SU-DHL-6 (cell line): ENCODE results near the gene PTPRCAP.
A peak's percentile ranks its signal among the peaks of the same experiment; 100 is the strongest.
"Not testable (repeated sequence)": the region's sequence is repeated elsewhere in the genome, so short reads cannot be mapped to it uniquely, and the experiment has no call there.

Experiments
- H2AFZ ChIP-seq: fragments of 200-600 bp; sonication (generic); 2 replicates; pipeline ENCODE4 v1.6.1; 2014; ENCODE audit warnings: low read depth, mild to moderate bottlenecking, moderate library complexity, mixed read lengths, antibody characterized with exemption, low read length; ENCODE audit not compliant: severe bottlenecking
- H3F3A ChIP-seq: fragments of 200-600 bp; shearing (Covaris generic); 2 replicates; pipeline ENCODE4 v1.6.0; 2016; ENCODE audit warnings: antibody characterized with exemption, mild to moderate bottlenecking; ENCODE audit not compliant: insufficient read depth
- H3K27ac ChIP-seq: fragments of 200-600 bp; sonication (generic); 2 replicates; pipeline ENCODE4 v1.5.1; 2016; ENCODE audit warnings: low read depth, mild to moderate bottlenecking, low read length, moderate library complexity, mixed read lengths
- H3K27me3 ChIP-seq: fragments of 200-600 bp; sonication (generic), shearing (Covaris generic); 2 replicates; pipeline ENCODE4 v1.6.0; 2014; ENCODE audit warnings: mild to moderate bottlenecking, low read length
- H3K36me3 ChIP-seq: fragments of 200-600 bp; sonication (generic); 2 replicates; pipeline ENCODE4 v1.6.1; 2014; ENCODE audit warnings: mild to moderate bottlenecking, low read length, mixed read lengths
- H3K4me2 ChIP-seq: fragments of 300-600, 200-600 bp; shearing (Covaris generic), sonication (generic); 2 replicates; pipeline ENCODE4 v1.6.0; 2014; ENCODE audit warnings: low read length, low read depth, mild to moderate bottlenecking; ENCODE audit not compliant: poor library complexity, severe bottlenecking
- H3K4me3 ChIP-seq: fragments of 200-600 bp; sonication (generic); 2 replicates; pipeline ENCODE4 v1.5.1; 2014; ENCODE audit warnings: antibody characterized with exemption, low read length, mild to moderate bottlenecking, mixed read lengths; ENCODE audit not compliant: insufficient read depth, poor library complexity, severe bottlenecking
- H3K79me2 ChIP-seq: fragments of 200-600 bp; sonication (generic); 2 replicates; pipeline ENCODE4 v1.6.1; 2014; ENCODE audit warnings: mild to moderate bottlenecking, low read length, moderate library complexity; ENCODE audit not compliant: insufficient read depth
- H3K9ac ChIP-seq: fragments of 200-600 bp; sonication (generic); 2 replicates; pipeline ENCODE4 v1.7.0; 2014; ENCODE audit warnings: mild to moderate bottlenecking, low read length
- H3K9me2 ChIP-seq: fragments of 200-600 bp; sonication (generic); replicated peaks from 2 replicates; pipeline ENCODE4 v1.6.1; 2014; ENCODE audit warnings: low read length; ENCODE audit not compliant: insufficient read depth
- H3K9me3 ChIP-seq: fragments of 200-600 bp; sonication (generic); 2 replicates; pipeline ENCODE4 v1.6.1; 2014; ENCODE audit warnings: low read length, mixed read lengths; ENCODE audit not compliant: insufficient read depth
- H4K20me1 ChIP-seq: fragments of 200-600 bp; sonication (generic); 2 replicates; pipeline ENCODE4 v1.6.1; 2014; ENCODE audit warnings: low read depth, mild to moderate bottlenecking, antibody characterized with exemption, low read length, moderate library complexity, mixed read lengths
- EZH2phosphoT487 ChIP-seq: fragments of 200-600 bp; sonication (generic), shearing (Covaris generic); conservative IDR thresholded peaks from 2 replicates; pipeline ENCODE4 v1.6.1; 2018; ENCODE audit warnings: mild to moderate bottlenecking, antibody characterized with exemption, low read length, moderate library complexity, mixed read lengths
- TF ChIP-seq, protein P1 (sequence below): fragments of 200-600 bp; sonication (generic); IDR thresholded peaks from one replicate; pipeline ENCODE4 v1.5.1; 2017; ENCODE audit warnings: antibody characterized with exemption, mild to moderate bottlenecking, low read length, moderate library complexity; ENCODE audit not compliant: insufficient read depth, poor library complexity, severe bottlenecking

The PTPRCAP gene

GRCh38 chr11:67405688-67406339 lies 31.7 kb downstream of the PTPRCAP start:
- H3K4me2 ChIP-seq = peak overlapping the region; percentile 83
- H4K20me1 ChIP-seq = no peaks in the 10 kb centered on the region
- no peak overlapping the region for H2AFZ ChIP-seq
- TF ChIP-seq EZH2phosphoT487 = no peak
- TF ChIP-seq, protein P1, sequence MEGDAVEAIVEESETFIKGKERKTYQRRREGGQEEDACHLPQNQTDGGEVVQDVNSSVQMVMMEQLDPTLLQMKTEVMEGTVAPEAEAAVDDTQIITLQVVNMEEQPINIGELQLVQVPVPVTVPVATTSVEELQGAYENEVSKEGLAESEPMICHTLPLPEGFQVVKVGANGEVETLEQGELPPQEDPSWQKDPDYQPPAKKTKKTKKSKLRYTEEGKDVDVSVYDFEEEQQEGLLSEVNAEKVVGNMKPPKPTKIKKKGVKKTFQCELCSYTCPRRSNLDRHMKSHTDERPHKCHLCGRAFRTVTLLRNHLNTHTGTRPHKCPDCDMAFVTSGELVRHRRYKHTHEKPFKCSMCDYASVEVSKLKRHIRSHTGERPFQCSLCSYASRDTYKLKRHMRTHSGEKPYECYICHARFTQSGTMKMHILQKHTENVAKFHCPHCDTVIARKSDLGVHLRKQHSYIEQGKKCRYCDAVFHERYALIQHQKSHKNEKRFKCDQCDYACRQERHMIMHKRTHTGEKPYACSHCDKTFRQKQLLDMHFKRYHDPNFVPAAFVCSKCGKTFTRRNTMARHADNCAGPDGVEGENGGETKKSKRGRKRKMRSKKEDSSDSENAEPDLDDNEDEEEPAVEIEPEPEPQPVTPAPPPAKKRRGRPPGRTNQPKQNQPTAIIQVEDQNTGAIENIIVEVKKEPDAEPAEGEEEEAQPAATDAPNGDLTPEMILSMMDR = no peak
- no peaks in the 10 kb centered on the region for H3K36me3 ChIP-seq
- peak overlapping the region; percentile 79; the same call in 1 of the 2 replicates for H3K9ac ChIP-seq
- peaks cover 50% of the 10 kb centered on the region for H3F3A ChIP-seq
- no peaks in the 10 kb centered on the region for H3K27me3 ChIP-seq
- H3K4me3 ChIP-seq = no peak overlapping the region
- H3K9me2 ChIP-seq = no peaks in the 10 kb centered on the region
- H3K79me2 ChIP-seq = peaks cover 7% of the 10 kb centered on the region
- H3K27ac ChIP-seq = peak overlapping the region; percentile 87
- no peaks in the 10 kb centered on the region for H3K9me3 ChIP-seq

- peaks cover 55% of the 10 kb centered on the region for H3F3A ChIP-seq
- no peak overlapping the region for H2AFZ ChIP-seq
- no peaks in the 10 kb centered on the region for H3K27me3 ChIP-seq
- H3K9me3 ChIP-seq = no peaks in the 10 kb centered on the region
- H3K4me3 ChIP-seq = peak overlapping the region; percentile 63
- peaks cover 13% of the 10 kb centered on the region for H3K79me2 ChIP-seq
- peak overlapping the region; percentile 87 for H3K27ac ChIP-seq
- H3K9ac ChIP-seq = peak overlapping the region; percentile 79
- H3K9me2 ChIP-seq = no peaks in the 10 kb centered on the region
- no peak for TF ChIP-seq EZH2phosphoT487
- TF ChIP-seq, protein P1 = no peak
- H4K20me1 ChIP-seq = no peaks in the 10 kb centered on the region
- H3K4me2 ChIP-seq = peak overlapping the region; percentile 83
- no peaks in the 10 kb centered on the region for H3K36me3 ChIP-seq
These were observed 32.3 kb downstream of the PTPRCAP start for GRCh38 chr11:67405196-67405567.

DNA sequence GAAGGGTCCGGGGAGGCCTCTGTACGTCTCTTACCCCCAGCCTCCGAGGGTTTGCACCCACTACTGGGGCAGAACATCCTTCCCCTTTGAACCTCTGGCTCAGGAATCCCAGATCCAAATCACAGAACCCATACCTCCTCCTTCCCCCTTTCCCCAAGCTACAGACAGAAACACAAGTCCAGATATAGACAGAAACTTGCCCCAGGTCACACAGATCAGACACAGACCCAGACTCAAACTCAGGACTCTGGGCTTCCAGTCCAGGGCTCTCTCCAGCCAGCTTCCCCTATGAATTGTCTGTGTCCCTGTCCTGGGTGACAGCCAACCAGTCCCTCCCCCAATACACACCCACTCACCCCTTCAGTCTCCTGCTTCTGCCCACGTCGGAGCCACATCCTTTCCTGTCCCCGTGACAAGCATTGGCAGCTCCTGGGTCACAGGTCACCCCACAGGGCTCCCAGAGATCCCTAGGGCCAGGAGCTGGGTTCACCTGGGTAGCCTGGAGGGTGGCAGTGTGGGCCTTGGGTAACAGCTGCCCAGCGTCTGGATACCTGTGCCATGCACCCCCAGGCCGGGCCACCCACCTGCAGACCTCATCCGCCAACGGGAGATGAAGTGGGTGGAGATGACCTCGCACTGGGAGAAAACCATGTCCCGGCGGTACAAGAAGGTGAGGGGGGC lies 32.8 kb downstream of the PTPRCAP start:
- Histone ChIP-seq H4K20me1 (no peaks in the 10 kb centered on the region), H3K36me3 (no peaks in the 10 kb centered on the region), H3F3A (peaks cover 53% of the 10 kb centered on the region), H3K4me3 (peak overlapping the region; percentile 63), H3K9me2 (no peaks in the 10 kb centered on the region), H3K9me3 (no peaks in the 10 kb centered on the region), H3K9ac (peak overlapping the region; percentile 79), H3K79me2 (peaks cover 15% of the 10 kb centered on the region), H3K27me3 (no peaks in the 10 kb centered on the region), H3K27ac (peak overlapping the region; percentile 87), H2AFZ (no peak overlapping the region), H3K4me2 (peak overlapping the region; percentile 83)
- TF ChIP-seq, protein P1 = no peak
- no peak for TF ChIP-seq EZH2phosphoT487

- Histone ChIP-seq H3K4me3 (peak overlapping the region; percentile 63), H3K79me2 (peaks cover 15% of the 10 kb centered on the region), H3K4me2 (peak overlapping the region; percentile 83), H3K27ac (peak overlapping the region; percentile 87), H3F3A (peaks cover 38% of the 10 kb centered on the region), H3K9ac (peak overlapping the region; percentile 79)
- not testable (repeated sequence) for H3K36me3 ChIP-seq, H4K20me1 ChIP-seq, H3K9me2 ChIP-seq, H3K9me3 ChIP-seq, H3K27me3 ChIP-seq, H2AFZ ChIP-seq
These were observed 34.4 kb downstream of the PTPRCAP start for GRCh38 chr11:67403085-67403484.

GRCh38 chr11:67402192-67402839 lies 35.2 kb downstream of the PTPRCAP start:
- Histone ChIP-seq H3K79me2 (peaks cover 15% of the 10 kb centered on the region), H3F3A (peaks cover 31% of the 10 kb centered on the region), H3K4me3 (peak overlapping the region; percentile 48), H3K9ac (peak overlapping the region; percentile 79), H3K27ac (peak overlapping the region; percentile 87), H3K4me2 (peak overlapping the region; percentile 83)
- H3K9me2 ChIP-seq, H3K27me3 ChIP-seq, H3K36me3 ChIP-seq, H4K20me1 ChIP-seq, H2AFZ ChIP-seq, H3K9me3 ChIP-seq: not testable (repeated sequence)
